ENCODE results near the gene SFXN4.
"Not testable (repeated sequence)": the region's sequence is repeated elsewhere in the genome, so short reads cannot be mapped to it uniquely, and the experiment has no call there.

Gene SFXN4

GRCh38 chr10:119190353-119190752 is 24.8 kb upstream of the SFXN4 start:
- no peak for DNase-seq

GRCh38 chr10:119189811-119190282 is 24.3 kb upstream of the SFXN4 start:
- no peak for DNase-seq

- peak; percentile 33 for DNase-seq
These were observed 18.3 kb upstream of the SFXN4 start for GRCh38 chr10:119183664-119184412.

GRCh38 chr10:119180850-119181400 is 15.4 kb upstream of the SFXN4 start:
- DNase-seq: not testable (repeated sequence)

GRCh38 chr10:119178372-119179119 is 13.0 kb upstream of the SFXN4 start, which contains the start of gene PRDX3:
TSS of gene PRDX3 (minus strand) at chr10:119178812. CDS start at chr10:119178790, 22 bp downstream.
- DNase-seq: peak; percentile 93

- DNase-seq: peak; percentile 56
These were observed 12.3 kb upstream of the SFXN4 start for GRCh38 chr10:119177708-119178371.

GRCh38 chr10:119176166-119176565 is 10.7 kb upstream of the SFXN4 start:
- DNase-seq: no peak

- no peak for DNase-seq
These were observed 8.6 kb upstream of the SFXN4 start for GRCh38 chr10:119174109-119174508.

GRCh38 chr10:119167041-119167440 is 1.5 kb upstream of the SFXN4 start:
- DNase-seq: no peak

GRCh38 chr10:119166564-119166963 is 1.1 kb upstream of the SFXN4 start:
- no peak for DNase-seq

GRCh38 chr10:119166118-119166500 is 595 bp upstream of the SFXN4 start:
- DNase-seq: no peak

GRCh38 chr10:119162452-119163092 is 2.9 kb downstream of the SFXN4 start:
- DNase-seq: no peak

- no peak for DNase-seq
These were observed 3.6 kb downstream of the SFXN4 start for GRCh38 chr10:119161680-119162451.

- DNase-seq: no peak
These were observed 6.2 kb downstream of the SFXN4 start for GRCh38 chr10:119159332-119159731.

- no peak for DNase-seq
These were observed 11.9 kb downstream of the SFXN4 start for GRCh38 chr10:119153661-119154060.

GRCh38 chr10:119153041-119153440 is 12.5 kb downstream of the SFXN4 start:
- DNase-seq: no peak

- not testable (repeated sequence) for DNase-seq
These were observed 13.9 kb downstream of the SFXN4 start for GRCh38 chr10:119151601-119152000.

- DNase-seq: no peak
These were observed 15.8 kb downstream of the SFXN4 start for GRCh38 chr10:119149729-119150128.

GRCh38 chr10:119149157-119149556 is 16.4 kb downstream of the SFXN4 start:
- DNase-seq: no peak

GRCh38 chr10:119143657-119144056 is 21.9 kb downstream of the SFXN4 start:
- DNase-seq: no peak

- no peak for DNase-seq
These were observed 24.8 kb downstream of the SFXN4 start for GRCh38 chr10:119140603-119141245.
